H1 (cell line): ENCODE data around the gene TMED10. TPM values are rescaled to one million over a fixed set of nuclear protein-coding genes. Genes with fewer than 3 reads are reported as not detected.

Experiments used
- NANOG ChIP-seq: IDR thresholded peaks from 2 replicates; pipeline ENCODE4 v1.6.1; 2011; ENCODE audit warnings: low read length, low read depth, mild to moderate bottlenecking, inconsistent platforms; ENCODE audit not compliant: insufficient read depth, poor library complexity, severe bottlenecking
- polyA plus RNA-seq, 7 experiments: library from polyadenylated mRNA; depleted of rRNA in 3 of 7; stranded (reverse) in 5 of 7; unstranded in 2 of 7; fragments of >200 nt in 5 of 7; fragments of 200-250 nt in 2 of 7; gene quantifications; 1 replicate in 5 of 7; 2 replicates in 1 of 7; 4 replicates in 1 of 7; pipeline versions ENCODE4 v1.2.1 to v1.2.3, GENCODE V29; 2011 to 2013; ENCODE audit warnings: missing spikeins in 2 of 7, mixed read lengths in 2 of 7
- total RNA-seq: library from RNA; stranded (reverse); fragmentation: NEBNext Ultra II Directional; extraction: Animal tissue kit (Norgen Biotek cat#: 25700); gene quantifications from 2 replicates; pipeline ENCODE4 v1.2.1, GENCODE V29; 2021

TMED10 gene
- total and polyA plus RNA-seq, 2 of the 8 experiments (the other 6 are each of a cell fraction or from before 2014, with no cell fraction given) = 218 to 250 TPM

GRCh38 chr14:75185251-75186040, 9.0 kb upstream of the TMED10 start (continued):
- TF ChIP-seq NANOG = no peak
